ENCODE measurements around the gene GRIK3. TPM values are rescaled to one million over a fixed set of nuclear protein-coding genes. Genes with fewer than 3 reads are reported as not detected.
"Not testable (repeated sequence)": the region's sequence is repeated elsewhere in the genome, so short reads cannot be mapped to it uniquely, and the experiment has no call there.

The GRIK3 gene
- total RNA-seq, 1 donor from 2014 or later: not detected

DNA sequence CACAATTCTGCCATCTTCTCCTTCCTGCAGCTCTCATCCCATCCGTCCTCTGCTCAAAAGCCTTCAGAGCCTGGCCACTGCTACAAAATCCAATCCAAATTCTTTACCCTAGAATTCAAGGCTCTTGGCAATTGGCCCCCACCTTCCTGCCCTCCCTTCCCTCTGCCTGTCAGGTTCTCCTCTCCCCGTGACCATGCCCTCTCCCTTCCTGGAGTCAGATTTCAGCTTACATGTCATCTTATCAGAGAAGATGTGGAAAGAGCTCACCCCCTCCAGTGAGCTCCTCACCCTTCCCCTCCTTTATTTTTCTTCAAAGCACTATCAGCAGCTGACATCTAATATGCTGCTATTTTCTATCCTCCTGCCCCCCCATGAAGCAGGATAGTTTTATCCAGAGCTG lies 86.9 kb downstream of the GRIK3 start:
- intact Hi-C loops (cut with micrococcal nuclease): no loop called here

- intact Hi-C loops (cut with micrococcal nuclease): no loop called here
Measured at GRCh38 chr1:36944883-36945282, 89.4 kb downstream of the GRIK3 start.

GRCh38 chr1:36942148-36942547 lies 92.2 kb downstream of the GRIK3 start:
- intact Hi-C loops (cut with micrococcal nuclease): no loop called here

- intact Hi-C loops (cut with micrococcal nuclease): no loop called here
Measured at GRCh38 chr1:36941316-36941978, 92.9 kb downstream of the GRIK3 start.

DNA sequence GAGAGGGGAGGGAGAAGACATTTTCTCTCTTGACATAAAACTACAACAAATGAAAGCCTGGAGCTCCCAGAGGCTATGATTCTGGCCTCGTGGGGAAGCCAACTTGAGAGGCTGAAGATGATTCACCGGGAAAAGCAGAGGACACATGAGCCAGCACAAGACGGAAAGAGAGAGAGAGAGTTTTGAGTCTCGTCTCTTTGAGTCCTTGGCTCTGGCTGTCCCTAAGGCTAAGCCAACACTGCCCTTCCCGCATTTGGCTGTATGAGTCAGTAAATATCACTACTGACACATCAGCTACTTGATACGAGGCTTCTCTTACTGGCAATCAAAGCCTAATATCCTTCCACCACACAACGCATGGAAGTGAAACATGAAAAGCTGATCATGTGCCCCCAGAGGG lies 95.5 kb downstream of the GRIK3 start:
- intact Hi-C loops (cut with micrococcal nuclease): no loop called here

GRCh38 chr1:36937371-36937770 lies 96.9 kb downstream of the GRIK3 start:
- intact Hi-C loops (cut with micrococcal nuclease): no loop called here

GRCh38 chr1:36934061-36934460 lies 100.3 kb downstream of the GRIK3 start:
- intact Hi-C loops (cut with micrococcal nuclease): no loop called here

DNA sequence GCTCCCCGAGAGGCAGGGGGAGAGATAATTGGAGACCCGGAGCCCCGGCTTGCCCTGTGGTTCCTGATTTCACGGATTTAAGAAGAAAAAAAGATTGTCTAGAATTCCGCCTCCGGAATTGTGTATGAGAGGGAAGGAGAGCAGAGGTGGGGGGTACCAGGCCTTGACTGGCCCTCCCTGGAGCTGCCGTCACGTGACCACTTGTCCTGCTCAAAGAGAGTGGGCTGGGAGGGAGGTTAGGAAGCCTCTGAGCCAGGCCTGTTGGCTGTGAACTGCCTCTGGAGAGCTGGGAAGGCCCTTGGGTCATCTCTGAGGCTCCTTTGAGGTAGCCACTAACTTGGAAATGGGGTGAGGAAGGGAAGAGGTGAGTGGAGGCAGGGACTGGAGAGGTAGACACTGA lies 106.5 kb downstream of the GRIK3 start:
- intact Hi-C loops (cut with micrococcal nuclease): no loop called here

GRCh38 chr1:36925251-36925650 lies 109.1 kb downstream of the GRIK3 start:
- intact Hi-C loops (cut with micrococcal nuclease): no loop called here

GRCh38 chr1:36924282-36924811 lies 110.0 kb downstream of the GRIK3 start:
- intact Hi-C loops (cut with micrococcal nuclease): no loop called here

DNA sequence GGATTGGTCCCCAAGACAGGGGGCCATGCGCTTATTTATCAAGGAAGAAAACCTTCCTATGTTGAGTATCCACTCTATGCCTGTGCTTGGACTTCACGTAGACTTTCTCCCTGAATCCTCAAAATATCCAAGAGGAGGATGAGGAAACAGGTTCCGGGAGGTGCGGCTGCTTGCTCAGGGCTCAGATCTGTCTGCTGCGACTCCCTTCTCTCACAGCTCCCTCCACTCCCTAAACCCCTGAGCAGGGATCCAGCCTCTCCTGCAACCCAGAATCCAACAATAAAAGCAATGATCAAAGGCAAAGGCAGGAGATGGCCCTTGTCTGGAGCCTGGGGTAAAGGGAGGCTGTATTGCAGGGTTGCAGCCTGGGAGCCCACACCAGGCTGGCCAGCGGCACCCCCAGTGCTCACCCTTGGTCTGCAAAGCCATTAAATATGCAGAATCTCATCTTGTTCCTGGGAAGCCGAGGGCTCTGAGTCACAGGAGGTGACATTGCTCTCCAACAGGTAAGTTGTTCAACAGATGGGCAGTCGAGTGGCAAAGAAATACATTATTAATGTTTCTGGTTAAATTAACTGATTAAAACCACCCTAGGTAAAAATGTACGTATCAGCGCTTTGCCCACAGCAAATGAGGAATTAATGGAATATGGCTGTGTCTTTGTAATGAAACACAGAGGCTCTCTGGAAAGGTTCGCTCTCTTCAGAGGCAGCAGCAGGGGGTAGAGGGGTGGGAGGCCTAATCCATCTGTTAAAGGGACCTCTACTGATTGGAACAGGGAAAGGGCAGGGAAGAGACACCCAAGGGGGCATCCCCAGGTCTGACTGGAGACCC lies 111.5 kb downstream of the GRIK3 start:
- intact Hi-C loops (cut with micrococcal nuclease): no loop called here

GRCh38 chr1:36922071-36922470 lies 112.2 kb downstream of the GRIK3 start:
- intact Hi-C loops (cut with micrococcal nuclease): no loop called here

DNA sequence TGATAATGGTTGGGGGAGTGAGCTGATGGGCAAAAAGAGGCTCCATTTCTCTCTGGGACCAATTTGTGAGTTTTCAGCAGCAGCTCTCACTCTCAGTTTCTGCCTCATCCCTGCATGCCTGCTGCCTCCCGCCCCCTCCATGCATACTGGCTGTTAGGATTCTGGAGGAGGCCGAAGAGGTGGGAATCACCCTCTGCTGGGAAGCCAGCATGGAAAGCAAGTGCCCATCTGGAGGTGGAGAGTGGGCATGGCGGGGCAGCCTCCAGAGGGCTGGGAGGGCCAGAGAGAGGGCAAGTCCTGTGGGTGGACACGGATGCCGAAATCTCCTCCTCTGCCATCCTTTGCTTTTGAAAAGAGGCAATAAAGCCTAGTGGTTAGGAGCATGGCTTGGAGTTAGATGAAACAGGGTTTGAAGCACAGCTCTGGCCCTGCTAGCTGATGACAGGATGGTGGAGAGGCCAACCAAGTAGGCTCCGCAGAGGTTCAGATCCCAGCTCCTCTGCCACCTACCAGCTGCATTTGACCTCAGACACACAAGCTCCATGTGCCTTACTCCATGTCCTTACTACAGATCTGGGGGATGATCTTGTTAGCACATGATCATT lies 113.4 kb downstream of the GRIK3 start:
- intact Hi-C loops (cut with micrococcal nuclease): no loop called here

GRCh38 chr1:36920371-36920770 lies 113.9 kb downstream of the GRIK3 start:
- intact Hi-C loops (cut with micrococcal nuclease): no loop called here

DNA sequence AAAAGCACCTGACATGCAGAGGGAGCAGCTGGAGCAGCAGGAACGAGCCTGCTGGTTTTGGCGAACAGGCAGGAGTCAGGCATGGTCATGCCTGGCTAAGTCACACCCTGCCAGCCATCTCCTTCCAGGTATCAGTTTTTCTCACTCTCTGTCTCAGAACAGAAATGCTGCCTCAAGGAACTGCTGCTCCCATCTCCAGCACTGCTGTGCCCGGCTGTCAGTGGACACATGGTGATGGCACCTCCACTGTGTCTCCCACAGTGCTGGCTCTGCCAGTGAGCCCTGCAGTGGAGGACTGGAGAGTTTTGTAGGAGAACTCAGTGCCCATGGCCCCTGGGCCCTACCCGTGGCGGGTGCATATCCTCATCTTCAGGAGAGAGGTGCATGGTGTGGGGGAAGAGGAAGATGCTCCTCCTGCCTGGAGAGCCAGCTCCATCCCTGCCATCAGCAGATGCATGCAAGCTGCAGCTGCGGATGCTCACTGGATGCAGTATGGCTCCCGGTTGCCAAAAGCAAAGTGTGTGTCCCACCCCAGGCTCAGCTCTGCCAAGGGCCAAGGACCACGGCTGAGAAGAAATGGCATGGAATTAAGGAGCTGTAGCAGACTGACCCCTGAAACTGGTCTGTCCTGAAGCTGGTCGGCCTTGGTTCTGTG lies 114.7 kb downstream of the GRIK3 start:
- intact Hi-C loops (cut with micrococcal nuclease): no loop called here

DNA sequence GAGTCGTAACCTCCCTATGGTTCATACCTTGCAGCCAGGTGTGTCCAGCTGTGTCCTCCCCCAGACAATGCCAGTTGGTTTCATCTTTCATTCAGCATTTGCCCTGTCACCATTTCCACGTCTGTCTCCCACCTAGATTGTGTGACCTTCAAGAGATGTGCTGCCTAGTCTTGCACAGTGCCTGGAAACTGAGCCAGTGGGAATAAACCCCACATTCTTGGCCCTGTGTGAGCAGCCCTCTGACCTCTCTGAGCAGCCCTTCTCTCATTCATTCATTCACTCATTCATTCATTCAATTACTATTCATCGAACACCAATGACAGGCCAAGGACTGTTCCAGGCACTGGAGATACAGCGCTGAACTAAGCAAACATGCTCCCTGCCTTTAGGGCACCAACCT lies 115.7 kb downstream of the GRIK3 start:
- intact Hi-C loops (cut with micrococcal nuclease): no loop called here

- intact Hi-C loops (cut with micrococcal nuclease): not testable (repeated sequence)
Measured at GRCh38 chr1:36916542-36916941, 117.8 kb downstream of the GRIK3 start.

GRCh38 chr1:36913484-36914060 lies 120.7 kb downstream of the GRIK3 start:
- intact Hi-C loops (cut with micrococcal nuclease): no loop called here

DNA sequence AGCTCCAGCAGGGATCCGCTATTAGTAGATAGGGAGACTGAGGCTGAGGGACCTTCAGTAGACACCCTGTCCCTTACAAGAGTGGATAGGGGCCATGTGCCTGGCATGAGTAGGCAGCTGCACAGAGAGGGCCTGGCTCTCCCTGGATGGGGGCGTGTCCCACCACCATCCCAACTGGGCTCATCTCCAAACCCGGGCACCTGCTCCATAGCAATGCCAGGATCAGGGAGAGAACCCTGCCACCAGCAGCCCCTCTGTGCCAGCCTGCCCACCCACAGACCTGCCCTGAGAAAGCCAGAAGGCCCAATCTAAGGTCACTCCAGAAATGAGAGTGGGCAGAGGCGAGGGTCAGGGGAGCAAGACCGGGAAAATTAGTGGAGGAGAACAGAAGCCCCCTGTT lies 121.3 kb downstream of the GRIK3 start:
- intact Hi-C loops (cut with micrococcal nuclease): no loop called here

DNA sequence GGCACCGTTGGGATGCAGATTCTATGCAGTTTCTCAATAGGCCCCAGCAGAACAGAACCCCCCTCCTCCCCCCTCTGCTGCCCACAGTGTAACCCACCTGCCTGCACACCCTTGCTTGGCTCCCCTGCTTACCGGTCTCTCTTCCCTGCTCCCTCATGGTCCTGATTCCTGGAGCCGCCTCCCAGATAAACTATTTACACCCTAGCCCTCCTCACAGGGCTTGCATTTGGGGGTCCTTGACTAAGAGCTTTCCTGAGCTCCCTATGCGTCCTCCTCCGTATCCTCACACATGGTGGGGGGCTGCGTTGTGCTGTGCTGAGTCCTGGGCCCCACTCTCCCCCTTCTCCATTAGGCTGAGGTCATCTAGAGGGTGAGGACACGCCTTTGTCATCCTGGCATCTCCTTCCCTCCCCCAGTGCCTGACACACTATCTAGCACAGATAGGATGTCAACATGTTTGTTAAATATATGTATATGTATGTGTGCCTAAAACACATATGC lies 121.9 kb downstream of the GRIK3 start:
- intact Hi-C loops (cut with micrococcal nuclease): no loop called here

All from T-helper 2 cell treated with Interferon-gamma antibody and Interleukin-4, amounts not matched to agents 100 ng/mL and 5 ng/mL, for 36 hours (primary cell).